Measurements from ENCODE around the gene OPN1MW3.
"Not testable (repeated sequence)": the region's sequence is repeated elsewhere in the genome, so short reads cannot be mapped to it uniquely, and the experiment has no call there.

Gene OPN1MW3

DNA sequence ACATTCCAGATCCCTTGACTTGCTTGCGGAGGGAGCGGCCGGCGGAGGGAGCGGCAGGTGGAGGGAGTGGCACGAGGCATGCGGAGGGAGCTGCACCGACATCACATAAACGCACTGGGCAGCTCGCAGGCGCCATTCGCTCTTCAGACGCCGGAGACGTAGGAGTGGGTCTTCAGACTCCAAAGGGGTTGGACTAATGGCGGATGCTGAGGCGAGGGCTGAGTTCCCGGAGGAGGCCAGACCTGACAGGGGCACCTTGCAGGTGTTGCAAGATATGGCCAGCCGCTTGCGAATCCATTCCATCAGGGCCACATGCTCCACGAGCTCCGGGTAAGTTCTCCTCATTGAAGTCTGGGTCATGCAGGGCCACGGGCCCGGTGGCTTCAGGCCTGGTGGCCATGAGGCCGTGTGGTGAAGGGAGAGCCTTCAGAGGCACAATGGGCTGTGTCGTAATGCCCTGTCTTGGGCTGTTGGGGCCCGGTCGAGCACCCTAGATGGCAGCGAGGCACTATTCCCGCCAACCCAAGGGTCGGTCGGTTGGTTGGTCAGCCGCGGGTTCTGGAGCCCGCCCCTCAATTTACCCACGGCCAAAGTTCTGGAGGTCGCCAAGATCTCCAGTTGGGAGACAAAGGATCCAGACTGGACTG is 38.4 kb downstream of the OPN1MW3 start, which contains the start of gene TKTL1:
Gene TKTL1 (plus strand): TSS at position 132 of the 647 bp plus-strand sequence. CDS start 65 bp downstream, at position 197.
- no peak for DNase-seq (ENCODE audit: extremely low read depth in 1 of 2, low read depth in 1 of 2)

DNA sequence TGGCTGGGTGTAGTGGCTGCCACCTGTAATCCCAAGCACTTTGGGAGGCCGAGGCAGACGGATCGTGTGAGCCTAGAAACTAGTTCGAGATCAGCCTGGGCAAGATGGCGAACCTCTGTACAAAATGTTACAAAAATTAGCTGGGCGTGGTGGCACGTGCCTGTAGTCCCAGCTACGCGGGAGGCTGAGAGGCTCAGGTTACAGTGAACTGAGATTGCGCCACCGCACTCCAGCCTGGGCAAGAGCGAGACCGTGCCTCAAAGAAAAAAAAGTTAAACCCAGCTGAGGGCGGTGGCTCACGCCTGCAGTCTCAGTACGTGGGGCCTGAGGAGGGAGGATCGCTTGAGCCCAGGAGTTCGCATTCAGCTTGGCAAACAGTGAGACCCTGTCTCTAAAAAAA is 39.3 kb downstream of the OPN1MW3 start:
- no peak for DNase-seq (ENCODE audit: extremely low read depth in 1 of 2, low read depth in 1 of 2)

GRCh38 chrX:154298312-154298711 is 40.9 kb downstream of the OPN1MW3 start:
- no peak for DNase-seq (ENCODE audit: extremely low read depth in 1 of 2, low read depth in 1 of 2)

- DNase-seq (ENCODE audit: extremely low read depth in 1 of 2, low read depth in 1 of 2) = no peak
Measured at GRCh38 chrX:154300816-154301215, 43.4 kb downstream of the OPN1MW3 start.

DNA sequence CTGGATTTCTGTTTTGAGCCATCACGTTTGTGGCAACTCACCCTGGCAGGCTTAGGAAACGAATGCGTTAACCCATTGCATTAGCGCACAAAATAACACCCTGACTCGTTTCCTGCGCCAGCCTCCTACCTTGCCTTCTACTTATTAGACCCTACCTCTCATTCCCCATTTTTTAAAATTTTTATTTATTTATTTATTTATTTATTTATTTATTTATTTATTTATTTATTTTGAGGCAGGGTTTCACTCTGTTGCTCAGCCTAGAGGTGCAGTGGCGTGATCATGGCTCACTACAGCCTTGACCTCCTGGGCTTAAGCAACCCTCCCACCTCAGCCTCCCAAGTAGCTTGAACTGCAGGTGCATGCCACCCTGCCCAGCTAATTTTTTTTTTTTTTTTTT is 45.6 kb downstream of the OPN1MW3 start:
- DNase-seq (ENCODE audit: extremely low read depth in 1 of 2, low read depth in 1 of 2) = not testable (repeated sequence)

- DNase-seq (ENCODE audit: extremely low read depth in 1 of 2, low read depth in 1 of 2) = no peak
Measured at GRCh38 chrX:154303476-154303875, 46.1 kb downstream of the OPN1MW3 start.

- DNase-seq (ENCODE audit: extremely low read depth in 1 of 2, low read depth in 1 of 2) = no peak
Measured at GRCh38 chrX:154304846-154305245, 47.5 kb downstream of the OPN1MW3 start.

- DNase-seq (ENCODE audit: extremely low read depth in 1 of 2, low read depth in 1 of 2) = no peak
Measured at GRCh38 chrX:154305541-154306205, 48.3 kb downstream of the OPN1MW3 start.

DNA sequence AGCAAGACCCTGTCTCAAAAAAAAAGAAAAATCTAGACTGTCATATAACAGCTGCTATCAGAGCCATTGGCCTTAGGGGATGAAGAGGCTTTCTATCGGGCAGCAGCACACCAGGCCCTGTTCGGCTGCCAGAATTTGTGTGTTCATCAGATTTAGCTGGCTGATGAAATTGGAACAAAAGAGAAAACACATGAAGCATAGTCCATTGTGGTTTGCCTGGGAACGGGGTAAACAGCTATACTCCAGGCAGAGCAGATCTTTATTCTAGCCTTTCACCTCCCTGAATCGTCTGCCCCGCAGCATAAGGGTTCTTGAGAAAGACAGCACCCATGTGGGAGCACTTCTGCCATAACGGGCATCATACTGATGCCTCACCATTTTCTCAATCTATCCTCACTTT is 49.8 kb downstream of the OPN1MW3 start:
- DNase-seq (ENCODE audit: extremely low read depth in 1 of 2, low read depth in 1 of 2) = no peak

DNA sequence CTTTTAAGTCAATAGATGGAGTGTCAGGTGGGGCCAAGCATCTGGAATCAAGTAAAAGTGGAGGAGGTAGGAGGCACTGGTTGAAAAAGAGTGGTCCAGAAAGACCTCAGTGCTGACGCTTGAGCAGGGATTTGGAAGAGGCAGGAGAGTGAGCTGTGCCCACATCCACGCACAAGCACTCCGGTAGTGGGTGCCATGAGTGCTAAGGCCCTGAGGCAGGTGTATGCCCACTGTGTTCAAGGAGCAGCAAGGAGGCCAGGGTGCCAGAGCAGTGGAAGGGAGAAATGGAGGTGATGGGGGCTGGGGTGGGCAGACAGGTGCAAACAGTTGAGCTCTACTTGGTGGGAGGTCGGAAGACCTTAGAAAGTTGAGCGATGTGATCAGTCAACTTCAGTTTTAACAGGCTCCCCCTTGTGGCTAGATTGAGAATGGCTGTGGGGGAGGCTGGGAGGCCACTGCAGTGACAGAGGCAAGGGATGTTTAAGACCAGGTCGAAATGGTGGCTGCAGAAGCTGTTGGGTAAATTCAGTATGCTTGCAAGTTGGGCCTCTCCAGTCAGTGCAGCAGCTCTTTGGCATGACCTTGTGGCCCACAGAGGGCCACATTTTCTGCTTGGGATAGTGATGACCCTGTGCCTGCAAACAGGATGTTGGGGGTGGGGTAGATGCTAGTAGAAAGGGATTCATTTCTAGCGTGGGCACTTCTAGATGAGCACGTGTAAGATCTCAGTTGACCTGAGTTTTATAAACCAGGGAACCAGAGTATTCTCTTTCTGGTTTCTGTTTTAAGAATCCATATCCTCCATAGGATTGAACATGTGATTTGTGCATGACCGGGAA is 50.9 kb downstream of the OPN1MW3 start:
- DNase-seq (ENCODE audit: extremely low read depth in 1 of 2, low read depth in 1 of 2) = peak; percentile 57 to 61

- DNase-seq (ENCODE audit: extremely low read depth in 1 of 2, low read depth in 1 of 2) = no peak
Measured at GRCh38 chrX:154309041-154309775, 51.8 kb downstream of the OPN1MW3 start.

DNA sequence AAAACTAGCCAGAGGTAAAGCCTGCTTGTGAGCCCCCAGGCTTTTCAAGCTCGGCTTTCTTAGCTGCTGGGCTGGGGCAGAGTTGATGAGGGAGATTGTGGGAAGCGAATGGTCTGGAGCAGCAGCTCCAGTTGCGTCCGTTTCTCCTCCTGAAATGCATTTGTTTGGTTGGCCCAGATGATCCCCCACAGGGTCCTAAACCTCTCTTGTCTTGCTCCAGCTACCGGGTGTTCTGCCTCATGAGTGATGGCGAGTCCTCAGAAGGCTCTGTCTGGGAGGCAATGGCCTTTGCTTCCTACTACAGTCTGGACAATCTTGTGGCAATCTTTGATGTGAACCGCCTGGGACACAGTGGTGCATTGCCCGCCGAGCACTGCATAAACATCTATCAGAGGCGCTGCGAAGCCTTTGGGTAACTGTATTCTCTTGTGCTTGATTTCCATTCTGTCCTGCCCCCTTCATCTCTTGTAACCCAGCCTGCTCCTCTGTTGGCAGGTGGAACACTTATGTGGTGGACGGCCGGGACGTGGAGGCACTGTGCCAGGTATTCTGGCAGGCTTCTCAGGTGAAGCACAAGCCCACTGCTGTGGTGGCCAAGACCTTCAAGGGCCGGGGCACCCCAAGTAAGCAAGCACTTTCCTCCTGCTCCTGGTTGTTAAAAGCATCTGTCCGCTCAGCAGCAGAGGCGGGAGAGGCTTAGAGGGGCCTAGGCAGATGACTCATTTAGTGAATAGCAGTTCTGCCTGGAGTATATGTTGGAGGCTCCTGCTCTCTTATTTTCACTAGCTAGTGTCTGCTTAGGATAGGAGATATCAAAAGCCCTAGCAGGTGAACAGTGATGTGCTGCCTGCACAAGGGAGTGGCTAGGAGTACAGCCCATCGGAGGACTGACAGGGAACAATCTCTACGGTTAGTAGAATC is 53.5 kb downstream of the OPN1MW3 start:
- no peak for DNase-seq (ENCODE audit: extremely low read depth in 1 of 2, low read depth in 1 of 2)

- DNase-seq (ENCODE audit: extremely low read depth in 1 of 2, low read depth in 1 of 2) = no peak
Measured at GRCh38 chrX:154312116-154312515, 54.7 kb downstream of the OPN1MW3 start.

GRCh38 chrX:154313147-154313546 is 55.8 kb downstream of the OPN1MW3 start:
- no peak for DNase-seq (ENCODE audit: extremely low read depth in 1 of 2, low read depth in 1 of 2)

- no peak for DNase-seq (ENCODE audit: extremely low read depth in 1 of 2, low read depth in 1 of 2)
Measured at GRCh38 chrX:154315416-154315815, 58.0 kb downstream of the OPN1MW3 start.

DNA sequence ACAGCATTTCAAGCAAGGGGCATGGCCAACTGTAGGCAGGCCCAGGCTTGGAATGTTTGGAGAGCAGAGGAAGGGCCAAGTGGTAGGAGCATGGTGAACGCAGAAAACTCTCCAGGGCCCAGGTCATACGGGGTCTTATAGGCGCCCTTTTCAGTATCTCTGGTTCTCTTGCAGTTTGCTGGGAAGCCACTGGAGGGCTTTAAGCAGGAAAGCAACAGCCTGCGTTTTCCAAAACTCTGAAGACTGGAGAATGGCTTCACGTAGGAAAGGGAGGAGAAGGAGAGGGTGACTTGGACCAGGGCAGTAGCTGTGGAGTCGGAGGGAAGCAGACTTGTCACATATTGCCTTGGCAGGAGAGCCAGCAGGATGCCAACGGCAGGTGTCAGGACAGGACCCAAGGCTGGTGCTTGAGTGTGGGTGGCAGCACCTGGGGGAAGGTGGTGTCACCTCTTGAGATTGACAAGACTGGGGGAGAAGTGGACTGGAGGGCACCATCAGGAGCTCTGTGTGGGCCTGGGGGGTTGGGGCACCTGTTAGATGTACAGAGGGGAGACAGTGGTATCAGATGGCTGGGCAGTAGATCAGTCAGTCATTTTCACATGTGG is 60.1 kb downstream of the OPN1MW3 start:
- no peak for DNase-seq (ENCODE audit: extremely low read depth in 1 of 2, low read depth in 1 of 2)

GRCh38 chrX:154320406-154320805 is 63.0 kb downstream of the OPN1MW3 start:
- no peak for DNase-seq (ENCODE audit: extremely low read depth in 1 of 2, low read depth in 1 of 2)

Measured in activated CD8-positive, alpha-beta memory T cell treated with anti-CD3 and anti-CD28 coated beads for 1 hour (primary cell).